Measurements from ENCODE around the gene CES4A.

GRCh38 chr16:66959704-66960161 lies 28.7 kb upstream of the CES4A start:
- TF ChIP-seq CTCF (IDR thresholded peaks at IDR 0.05) = no peak
- no peak for TF ChIP-seq ZFX (IDR thresholded peaks at IDR 0.05; ENCODE audit: borderline replicate concordance)
